Islet precursor cell (in vitro differentiated cells): Measurements from ENCODE around the gene ZNHIT1.
"Not testable (repeated sequence)": the region's sequence is repeated elsewhere in the genome, so short reads cannot be mapped to it uniquely, and the experiment has no call there.

ENCODE experiments used
- DNase-seq: peaks from one replicate; pipeline ENCODE4 v3.0.0-alpha.2; 2018

Gene ZNHIT1

GRCh38 chr7:101243646-101244374 lies 25.8 kb downstream of the ZNHIT1 start:
- DNase-seq, result no peak

- peak; percentile 96 for DNase-seq
Observed at GRCh38 chr7:101244375-101245146, 26.6 kb downstream of the ZNHIT1 start, which contains the start of gene FIS1. TSS of gene FIS1 (minus strand) at chr7:101245081. CDS start at chr7:101245004, 77 bp downstream.

GRCh38 chr7:101245147-101245668 lies 27.2 kb downstream of the ZNHIT1 start:
- DNase-seq, result no peak

GRCh38 chr7:101248276-101248675 lies 30.3 kb downstream of the ZNHIT1 start:
- DNase-seq, result no peak

DNA sequence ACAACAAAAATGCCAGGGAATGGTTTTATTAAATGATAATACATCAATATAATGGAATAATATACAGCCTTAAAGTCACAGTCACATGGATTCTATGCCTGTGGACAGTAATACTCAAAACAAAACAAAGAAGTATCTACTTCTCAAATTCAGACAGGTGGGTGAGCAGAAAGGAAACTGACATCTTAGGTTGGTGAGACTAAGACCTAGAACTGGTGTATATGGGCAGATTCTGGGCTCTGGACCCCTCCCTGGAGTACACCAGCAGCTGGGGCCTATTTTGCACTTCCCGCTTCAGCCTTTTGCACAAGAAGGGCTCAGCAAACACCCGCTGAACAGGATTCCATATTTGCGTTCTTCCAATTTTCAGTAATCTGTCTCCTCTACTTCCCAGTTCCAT lies 32.4 kb downstream of the ZNHIT1 start:
- DNase-seq, result no peak

- DNase-seq, result peak; percentile 99
Observed at GRCh38 chr7:101251871-101252659, 34.1 kb downstream of the ZNHIT1 start.

- not testable (repeated sequence) for DNase-seq
Observed at GRCh38 chr7:101253199-101253598, 35.2 kb downstream of the ZNHIT1 start.

GRCh38 chr7:101255796-101256195 lies 37.8 kb downstream of the ZNHIT1 start:
- no peak for DNase-seq

DNA sequence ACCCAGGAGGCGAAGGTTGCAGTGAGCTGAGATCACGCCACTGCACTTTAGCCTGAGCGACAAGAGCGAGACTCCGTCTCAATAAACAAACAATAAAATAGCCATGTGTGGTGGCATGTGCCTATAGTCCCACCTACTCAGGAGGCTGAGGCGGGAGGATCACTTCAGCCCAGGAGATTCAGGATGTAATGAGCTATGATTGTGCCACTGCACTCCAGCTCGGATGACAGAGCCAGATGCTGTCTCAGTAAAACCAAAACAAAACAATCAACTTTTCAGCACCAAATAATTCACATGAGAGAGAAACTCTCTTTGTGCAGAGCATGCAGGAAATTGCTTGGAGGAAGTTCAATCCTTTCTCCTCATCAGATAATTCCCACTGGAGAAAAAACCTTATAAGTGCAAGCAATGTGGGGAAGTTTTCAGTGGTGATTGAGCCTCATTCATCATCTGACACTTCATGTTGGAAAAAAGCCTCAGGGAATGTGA lies 40.3 kb downstream of the ZNHIT1 start:
- DNase-seq, result no peak

DNA sequence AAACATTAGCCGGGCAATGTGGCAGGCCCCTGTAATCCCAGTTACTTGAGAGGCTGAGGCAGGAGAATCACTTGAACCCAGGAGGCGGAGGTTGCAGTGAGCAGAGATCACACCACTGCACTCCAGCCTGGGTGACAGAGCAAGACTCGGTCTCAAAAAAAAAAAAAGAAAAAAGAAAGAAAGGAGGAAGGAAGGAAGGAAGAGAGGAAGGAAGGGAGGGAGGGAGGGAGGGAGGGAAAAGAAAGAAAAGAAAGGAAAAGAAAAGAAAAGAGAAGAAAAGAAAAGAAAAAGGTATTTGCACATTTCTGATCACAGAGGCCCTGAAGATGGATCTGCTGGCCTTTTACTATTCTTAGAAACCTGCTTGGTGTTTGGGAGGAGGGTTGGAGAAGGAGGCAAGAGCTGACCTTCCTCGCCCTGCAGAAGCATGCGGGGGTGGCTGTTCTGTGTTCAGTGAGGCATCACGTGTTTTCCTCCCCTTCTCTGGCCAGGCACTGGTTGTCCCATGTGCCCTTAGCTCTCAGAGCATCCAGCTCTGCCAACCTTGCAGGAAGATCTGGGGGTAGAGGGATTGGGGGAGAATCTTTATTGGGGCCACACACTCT lies 46.2 kb downstream of the ZNHIT1 start:
- DNase-seq, result not testable (repeated sequence)

DNA sequence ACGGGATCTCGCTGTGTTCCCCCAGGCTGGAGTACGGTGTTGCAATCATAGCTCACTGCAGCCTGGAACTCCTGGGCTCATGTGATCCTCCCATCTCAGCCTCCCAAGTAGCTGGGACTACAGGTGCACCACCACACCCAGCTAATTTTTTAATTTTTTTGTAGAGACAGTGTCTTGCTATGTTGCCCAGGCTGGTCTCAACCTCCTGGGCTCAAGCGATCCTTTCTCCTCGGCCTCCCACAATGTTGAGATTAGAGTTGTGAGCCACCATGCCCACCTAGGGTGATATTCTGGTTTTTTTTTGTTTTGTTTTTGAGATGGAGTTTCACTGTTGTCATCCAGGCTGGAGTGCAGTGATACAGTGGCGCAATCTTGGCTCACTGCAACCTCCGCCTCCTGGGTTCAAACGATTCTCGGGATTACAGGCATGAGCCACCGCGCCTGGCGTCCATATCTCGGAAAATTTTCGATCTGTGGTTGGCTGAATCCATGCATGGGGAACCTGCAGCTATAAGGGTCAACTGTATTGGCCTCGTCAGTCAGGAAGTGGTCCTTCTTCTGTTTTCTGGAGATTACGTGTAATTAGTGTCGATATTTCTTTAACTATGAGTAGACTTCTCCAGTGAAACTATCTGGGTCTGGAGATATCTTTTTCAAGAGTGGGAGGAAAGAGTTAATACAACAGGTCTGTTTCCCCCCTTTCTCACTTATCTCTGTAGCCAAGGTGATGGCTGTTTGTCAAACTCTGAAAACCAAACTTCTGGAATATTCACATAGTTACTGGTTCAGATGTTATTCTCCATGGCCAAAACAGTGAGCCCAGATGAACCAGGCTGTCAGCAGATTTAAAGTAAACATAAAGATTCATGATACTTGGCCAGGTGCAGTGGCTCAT lies 47.9 kb downstream of the ZNHIT1 start:
- no peak for DNase-seq

DNA sequence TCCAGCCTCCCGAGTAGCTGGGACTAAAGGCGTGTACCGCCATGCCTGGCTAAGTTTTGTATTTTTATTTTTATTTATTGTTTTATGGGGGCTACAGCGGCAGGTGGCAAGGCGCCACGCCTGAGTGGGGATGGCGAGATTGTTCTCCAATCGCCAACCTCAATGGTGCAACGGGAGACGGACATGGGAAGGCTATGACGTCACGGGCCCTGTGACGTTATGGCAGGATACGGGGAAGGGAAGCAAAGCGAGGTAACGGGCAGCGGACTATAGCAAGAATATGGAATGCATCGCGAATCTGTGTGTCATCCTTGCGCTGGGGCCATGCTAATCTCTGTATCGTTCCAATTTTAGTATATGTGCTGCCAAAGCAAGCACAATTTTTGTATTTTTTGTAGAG lies 51.7 kb downstream of the ZNHIT1 start:
- no peak for DNase-seq

- DNase-seq, result no peak
Observed at GRCh38 chr7:101271021-101271420, 53.1 kb downstream of the ZNHIT1 start.

DNA sequence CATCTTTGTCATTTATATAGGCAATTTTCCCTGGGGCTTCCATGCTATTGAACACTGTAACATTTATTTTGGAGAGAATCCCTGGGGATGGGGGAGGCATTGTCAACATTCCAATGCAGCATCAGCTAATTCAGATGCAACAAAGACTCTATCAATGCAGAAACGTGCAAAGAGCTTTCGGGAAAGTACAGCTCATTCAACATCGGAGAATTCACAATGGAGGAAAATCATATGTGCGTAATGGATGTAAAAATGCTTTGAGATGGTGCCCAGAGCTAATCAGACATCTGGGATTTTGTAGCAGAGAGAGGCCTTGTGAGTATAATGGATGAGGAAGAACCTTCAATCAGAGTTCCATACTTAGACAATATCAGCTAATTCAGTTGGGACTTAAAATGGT lies 55.2 kb downstream of the ZNHIT1 start:
- no peak for DNase-seq
